CD4-positive, alpha-beta T cell treated with Interleukin-15 for 1 hour (primary cell): ENCODE measurements around the gene DLG2.

ENCODE experiments used
- DNase-seq: peaks from one replicate; pipeline ENCODE4 v3.0.0-alpha.2; 2020

DLG2 gene

DNA sequence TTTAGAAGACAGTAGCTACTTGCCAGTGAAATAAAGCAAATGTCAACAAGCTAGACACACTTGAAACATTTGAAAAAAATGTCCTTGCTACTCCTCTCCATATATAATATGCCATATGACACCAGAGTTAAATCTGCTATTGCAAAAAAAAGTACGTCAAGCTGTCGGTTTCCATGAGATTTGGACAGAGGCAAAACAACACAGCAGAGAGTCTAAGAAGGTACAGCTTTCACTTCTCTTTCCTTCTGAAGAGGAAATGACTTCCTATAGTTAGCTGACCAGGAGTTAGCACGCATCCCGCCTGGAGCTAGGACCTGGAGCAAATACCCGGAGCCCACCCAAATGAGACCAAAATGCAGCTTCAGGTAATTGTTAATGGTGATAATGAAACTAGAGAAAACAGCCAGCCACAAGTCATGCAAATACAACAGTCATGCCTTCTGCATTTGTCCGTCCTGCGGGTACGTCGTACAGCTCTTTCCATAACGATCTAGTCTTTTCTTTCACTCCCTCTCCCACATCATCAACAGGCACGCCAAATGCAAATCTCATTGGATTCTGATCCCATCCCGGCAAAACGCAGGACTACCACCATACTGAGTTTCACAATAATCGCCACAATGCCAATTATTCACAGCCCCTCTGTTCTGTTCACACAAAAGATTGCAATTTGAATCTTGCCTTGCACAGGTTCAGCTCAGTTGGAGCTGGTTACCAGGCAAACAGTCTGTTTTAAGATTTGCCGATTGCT, 1945.9 kb downstream of the DLG2 start:
- no peak for DNase-seq

DNA sequence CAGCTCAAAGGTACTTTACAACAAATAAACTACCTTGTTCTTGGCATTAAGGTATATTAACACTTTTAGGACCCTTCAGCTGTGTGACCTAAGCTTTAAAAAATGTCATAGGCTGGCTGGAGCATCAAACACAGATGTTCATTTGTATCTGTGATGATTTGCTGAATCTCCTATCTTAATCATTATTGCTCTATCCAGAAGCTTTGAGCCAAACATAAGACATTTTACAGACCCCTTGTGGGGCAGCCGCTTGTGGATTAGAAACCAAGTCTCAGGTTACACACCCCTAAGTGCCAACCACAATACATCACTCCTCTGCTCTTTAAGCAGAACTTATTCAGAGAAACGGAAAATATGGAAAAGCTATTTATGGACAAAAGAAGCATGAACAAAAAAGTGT, 1946.8 kb downstream of the DLG2 start:
- DNase-seq: no peak

DNA sequence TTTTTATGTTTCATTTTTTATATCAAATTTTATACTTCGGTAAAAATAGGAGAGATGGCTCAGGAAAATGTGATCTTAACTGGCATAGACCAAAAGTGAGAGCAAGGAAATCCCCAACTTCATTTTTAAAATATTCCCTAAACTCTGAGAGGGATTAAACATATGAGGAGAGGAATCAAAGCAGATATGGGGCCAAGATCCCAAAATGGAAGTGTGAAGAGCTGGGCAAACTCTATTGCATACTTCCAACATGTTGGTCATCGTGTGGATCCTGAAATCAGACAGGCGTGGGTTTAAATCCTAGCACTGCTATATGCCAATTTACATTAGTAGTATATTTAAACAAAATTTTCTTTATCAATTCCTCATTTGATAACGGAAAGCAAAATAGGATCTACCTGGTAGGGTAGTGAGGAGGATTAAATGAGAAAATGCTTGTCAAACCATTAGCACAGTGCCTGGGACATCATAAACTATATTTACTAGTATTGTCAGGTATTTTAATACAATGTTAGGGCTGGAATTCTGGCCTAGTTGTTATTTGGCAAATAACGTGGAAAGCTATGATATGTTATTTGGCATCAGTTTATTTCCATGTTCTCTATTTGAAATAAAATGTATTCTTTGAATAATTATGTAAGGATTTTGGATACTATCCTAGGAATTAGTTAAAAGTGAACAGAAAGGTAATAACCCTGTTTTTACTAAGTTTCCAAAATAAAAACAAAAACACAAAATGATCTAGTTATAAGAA, 1948.1 kb downstream of the DLG2 start:
- no peak for DNase-seq

DNA sequence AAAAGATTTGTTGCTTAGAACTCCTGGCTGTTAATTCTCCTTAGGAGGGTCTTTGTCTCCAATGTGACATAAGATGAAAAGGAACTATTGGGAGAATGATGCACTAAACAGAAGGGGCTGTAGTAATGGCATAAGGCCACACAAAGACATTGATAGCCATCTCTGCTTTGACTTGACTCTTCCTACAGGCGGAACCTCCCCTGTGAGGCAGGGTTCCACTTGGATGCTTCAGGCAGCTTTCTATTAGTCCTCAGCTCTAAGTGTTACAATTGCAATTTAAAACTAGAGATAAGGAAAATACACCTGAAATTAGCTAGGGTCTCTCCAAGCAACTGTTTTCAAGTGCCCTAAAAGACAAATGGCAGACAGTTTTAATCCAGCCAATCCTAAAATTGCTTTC, 1949.4 kb downstream of the DLG2 start:
- DNase-seq: no peak

DNA sequence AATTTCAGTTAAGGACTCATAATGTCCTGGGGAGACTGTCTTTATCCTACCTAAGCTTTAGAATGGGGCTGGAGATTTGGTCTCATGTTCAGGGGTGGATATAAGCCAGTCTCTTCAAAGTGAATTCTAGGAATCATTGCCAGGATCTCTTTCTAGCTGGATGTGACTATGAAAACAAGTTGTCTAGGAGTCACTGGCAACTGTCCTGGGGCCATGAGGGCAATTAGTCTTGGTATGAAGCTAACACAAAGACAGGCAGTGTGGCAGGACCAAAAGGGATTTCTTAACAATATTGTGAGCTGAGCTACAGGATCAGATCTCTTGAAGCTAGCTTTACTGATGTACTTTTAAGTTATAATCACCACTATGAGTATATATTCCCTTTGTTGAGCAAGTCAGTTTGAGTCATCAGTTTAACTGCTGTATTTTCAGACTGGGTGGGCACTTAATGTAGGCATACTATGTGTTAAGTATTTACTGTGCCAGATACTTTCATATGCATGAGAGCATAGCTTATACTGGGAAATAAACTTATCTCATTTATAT, 1951.0 kb downstream of the DLG2 start:
- DNase-seq: no peak

DNA sequence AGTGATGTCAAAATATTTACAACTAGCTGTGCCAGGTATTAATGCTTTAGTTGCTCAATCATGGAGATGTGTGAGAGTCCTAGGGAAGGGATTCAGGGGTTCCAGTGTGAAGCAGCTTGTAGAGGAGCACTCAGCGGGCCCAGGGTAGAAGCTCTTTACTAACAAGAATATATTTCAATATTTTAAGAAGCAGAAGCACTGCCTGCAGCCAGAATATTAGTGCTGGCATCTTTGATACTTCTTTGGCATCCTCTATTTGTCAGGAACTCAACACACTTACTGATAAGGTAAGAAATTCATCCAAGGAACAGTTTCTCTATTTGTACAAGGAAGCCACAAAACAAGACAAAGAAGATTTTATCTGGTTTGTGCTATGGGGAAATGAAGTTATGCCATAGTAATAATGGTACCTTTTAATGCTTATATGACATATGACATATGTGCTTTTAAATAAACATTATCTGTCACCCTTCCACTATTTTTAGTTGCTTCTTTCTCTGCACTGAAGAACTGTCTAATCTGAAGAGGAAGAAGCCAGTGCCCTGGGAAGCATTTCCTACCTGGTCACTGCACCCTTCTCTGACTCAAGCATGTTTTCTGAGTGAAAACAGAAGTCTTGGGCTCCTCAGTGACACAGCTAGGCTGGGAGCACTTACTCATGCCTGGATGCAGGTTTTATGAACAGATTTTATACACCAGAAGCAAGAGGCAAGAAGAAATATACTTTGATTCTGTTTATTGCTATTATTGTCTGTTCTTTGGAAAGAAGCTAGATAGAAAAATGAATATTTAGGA, 1952.8 kb downstream of the DLG2 start:
- no peak for DNase-seq

DNA sequence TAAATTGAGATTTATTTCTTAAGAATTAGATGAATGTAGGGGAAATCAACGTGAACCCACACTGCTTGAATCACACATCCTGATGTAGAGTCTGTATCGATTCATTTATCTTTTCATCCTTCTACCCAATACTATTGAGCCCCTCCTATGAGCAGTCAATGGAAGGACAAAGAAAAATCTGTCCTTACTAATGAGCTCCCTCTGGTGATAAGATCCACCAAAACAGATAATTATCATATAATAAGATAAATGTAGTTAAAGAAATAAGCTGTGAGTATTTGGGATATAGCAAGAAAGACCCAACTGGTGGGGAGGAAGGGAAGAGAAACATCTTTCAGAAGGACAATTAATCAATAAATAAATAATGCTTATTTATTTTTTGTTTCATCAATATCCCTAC, 1955.9 kb downstream of the DLG2 start:
- DNase-seq: no peak

DNA sequence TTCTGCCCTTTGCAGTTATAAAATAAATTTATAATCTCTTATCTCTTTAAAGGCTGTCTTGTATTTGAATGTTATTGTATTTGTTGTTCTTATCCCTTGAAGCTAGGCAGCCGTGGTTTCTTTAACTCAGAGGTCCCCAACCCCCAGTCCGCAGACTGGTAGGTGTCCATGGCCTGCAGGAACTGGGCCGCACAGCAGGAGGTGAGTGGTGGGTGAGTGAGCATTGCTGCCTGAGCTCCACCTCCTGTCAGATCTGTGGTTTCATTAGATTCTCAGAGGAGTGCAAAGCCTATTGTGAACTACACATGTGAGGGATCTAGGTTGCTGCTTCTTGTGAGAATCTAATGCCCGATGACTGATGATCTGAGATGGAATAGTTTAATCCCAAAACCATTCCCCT, 1961.0 kb downstream of the DLG2 start:
- no peak for DNase-seq

DNA sequence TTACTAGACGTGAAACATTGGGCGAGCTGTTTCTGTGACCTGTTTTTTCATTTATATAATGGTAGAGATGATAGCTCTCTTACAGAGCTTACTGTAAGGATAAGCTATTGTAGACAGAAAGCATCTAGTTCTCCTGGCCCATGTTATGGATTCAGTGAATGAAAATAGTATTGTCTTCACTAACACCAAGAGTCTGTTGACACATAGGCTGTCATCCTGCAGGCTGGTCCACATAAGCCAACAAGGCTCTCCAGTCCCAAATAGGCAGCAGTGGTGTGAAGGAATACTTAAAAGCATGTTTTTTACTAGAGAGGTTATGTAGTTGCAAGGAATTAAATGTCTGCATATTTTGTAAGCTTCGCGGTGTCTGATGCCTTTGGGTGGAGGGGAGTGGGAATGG, 1963.2 kb downstream of the DLG2 start:
- DNase-seq: no peak

DNA sequence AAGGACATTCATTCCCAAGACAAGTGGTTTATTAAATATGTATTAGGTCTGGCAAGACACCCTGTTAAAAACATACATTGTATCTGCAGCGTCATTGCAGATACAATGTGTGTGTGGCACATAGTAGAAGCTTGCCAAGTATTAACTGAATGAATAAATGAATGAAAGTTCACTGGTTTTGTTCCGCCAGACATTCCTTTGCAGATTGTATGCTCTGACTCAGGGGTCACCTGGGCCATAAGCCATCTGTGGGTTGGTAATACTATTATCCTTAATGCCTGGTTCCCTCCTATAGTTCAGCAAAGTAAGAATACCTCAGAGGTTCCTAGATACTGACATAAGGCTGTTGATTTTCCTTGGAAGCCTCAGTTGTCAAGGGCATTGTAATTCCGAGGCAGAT, 1963.7 kb downstream of the DLG2 start:
- no peak for DNase-seq

DNA sequence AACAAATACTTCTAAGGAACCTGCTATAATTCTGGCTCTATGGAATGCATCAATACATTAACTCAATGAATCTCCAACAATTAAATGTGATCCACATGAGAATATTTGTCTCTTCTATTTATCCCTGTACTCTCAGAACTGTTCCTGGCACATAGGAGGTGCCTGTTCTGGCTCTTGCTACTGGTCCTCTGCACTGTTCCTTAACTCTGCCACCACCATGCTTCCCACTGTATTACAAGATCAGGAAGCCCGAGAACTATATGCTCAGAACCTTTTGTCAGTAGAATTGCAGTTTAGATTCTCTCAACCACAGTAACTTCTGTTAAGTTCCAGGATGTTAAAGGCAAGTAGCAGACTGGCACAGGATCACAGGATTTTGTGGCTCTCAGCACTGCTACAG, 1964.7 kb downstream of the DLG2 start:
- DNase-seq: no peak

DNA sequence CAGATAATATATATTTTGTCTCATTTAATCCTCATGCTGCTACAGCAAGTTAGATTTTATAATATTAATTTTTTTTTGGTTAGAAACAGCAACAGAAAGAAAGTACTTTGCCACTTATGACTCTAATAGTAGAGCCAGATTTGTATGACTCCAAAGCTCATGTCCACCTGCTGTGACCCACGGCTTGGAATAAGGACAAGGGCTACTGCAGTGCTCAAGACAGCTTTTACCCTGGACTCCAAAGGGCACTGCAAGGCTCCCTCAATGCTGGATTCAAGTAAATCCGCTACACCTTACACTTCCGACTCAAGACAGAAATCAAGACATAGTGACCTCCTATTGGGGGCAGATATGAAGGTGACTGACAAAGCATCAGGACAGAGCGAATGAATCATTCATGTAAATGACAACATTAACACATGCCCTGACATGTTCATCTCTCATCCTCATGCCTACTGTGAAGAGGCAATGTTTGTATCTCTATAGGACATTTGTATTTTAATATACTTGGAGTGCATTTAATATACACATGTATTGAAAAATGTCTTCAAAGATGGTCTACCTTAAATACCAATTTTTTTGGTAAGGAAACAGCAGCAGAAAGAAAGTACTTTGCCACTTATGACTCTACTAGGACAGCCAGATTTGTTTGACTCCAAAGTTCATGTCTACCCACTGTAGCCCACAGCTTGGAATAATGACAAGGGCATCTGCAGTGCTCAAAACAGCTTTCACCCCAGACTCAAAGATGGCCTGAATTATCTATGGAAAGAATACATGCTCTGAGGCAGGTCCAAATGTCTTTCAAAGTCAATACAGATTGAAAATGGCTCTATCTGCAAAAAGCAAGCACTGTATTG, 1965.4 kb downstream of the DLG2 start:
- DNase-seq: no peak

DNA sequence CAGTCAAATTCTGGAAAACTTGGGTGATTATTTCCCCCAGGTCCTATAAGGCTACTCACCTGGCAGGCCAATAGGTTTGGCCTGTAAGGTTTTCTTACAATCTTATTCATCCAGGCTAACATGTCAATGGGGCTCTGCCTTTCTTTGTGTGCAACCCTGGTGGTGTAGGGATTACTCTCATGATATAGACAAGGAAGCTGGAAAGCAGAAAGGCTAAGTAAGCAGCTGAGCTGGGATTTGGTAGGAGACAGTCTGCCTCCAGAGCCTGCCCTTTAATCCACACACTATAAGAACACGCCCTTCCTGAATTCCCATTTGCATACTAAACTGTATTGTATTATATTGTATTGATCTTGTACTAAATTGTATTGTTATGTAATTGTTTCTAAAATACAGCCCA, 1967.7 kb downstream of the DLG2 start:
- DNase-seq: no peak

DNA sequence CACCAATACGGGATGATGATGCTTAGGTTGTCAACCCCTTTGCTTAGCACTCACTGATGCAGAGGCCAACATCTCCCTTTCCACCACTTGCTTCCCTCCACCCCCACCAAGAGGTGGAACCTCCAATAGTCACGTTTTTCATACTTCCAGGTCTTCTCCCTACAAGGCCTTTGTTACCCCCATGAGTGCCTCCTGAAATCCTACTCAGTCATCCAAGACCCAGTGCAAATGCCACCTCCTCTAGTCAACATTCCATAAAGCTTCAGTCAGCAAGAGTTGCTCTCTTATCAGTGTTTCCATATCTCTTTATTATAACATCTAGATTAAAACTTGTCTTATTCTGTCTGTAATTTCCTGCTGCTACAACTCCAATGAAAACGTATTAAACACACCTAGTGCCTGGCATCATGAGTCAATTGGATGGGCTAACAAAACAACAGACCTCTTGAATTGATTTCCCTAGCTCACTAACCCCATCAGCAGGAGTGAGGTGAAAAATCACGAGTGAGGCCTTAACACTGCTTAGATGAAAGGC, 1970.3 kb downstream of the DLG2 start:
- no peak for DNase-seq

DNA sequence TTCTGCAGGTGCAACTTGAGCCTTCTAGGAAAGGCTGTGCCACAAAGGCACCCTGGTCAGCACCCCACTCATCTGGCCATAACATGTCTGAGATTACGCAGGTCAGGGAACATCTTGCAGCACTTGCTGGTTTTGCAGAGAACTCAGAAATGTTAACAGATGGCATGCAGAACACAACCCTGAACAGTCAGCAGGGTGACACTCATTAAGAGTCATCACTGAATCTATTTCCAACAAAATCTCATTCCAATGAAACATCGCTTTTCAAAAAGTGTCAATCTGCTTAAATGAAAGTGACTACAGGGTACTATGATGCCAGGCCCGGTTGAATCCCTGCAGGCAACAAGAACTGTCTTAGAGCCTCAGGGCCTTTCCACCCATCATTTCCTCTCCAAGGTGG, 1971.2 kb downstream of the DLG2 start:
- DNase-seq: no peak

DNA sequence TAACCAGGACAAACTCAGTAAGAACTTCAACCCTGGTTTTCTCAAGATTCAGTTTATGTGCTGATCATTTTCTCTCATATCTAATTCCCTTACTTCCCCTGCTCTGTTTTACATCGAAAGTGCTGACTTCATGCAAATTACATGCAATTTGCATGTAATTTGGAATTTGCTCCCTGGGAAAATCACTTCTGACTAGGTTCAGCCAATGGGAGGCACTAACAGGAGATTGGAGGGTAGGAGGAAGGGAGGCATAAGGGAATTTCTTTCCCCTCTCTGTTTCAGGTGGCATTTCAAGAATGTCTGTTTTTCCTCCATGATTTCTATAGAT, 1977.7 kb downstream of the DLG2 start:
- no peak for DNase-seq

DNA sequence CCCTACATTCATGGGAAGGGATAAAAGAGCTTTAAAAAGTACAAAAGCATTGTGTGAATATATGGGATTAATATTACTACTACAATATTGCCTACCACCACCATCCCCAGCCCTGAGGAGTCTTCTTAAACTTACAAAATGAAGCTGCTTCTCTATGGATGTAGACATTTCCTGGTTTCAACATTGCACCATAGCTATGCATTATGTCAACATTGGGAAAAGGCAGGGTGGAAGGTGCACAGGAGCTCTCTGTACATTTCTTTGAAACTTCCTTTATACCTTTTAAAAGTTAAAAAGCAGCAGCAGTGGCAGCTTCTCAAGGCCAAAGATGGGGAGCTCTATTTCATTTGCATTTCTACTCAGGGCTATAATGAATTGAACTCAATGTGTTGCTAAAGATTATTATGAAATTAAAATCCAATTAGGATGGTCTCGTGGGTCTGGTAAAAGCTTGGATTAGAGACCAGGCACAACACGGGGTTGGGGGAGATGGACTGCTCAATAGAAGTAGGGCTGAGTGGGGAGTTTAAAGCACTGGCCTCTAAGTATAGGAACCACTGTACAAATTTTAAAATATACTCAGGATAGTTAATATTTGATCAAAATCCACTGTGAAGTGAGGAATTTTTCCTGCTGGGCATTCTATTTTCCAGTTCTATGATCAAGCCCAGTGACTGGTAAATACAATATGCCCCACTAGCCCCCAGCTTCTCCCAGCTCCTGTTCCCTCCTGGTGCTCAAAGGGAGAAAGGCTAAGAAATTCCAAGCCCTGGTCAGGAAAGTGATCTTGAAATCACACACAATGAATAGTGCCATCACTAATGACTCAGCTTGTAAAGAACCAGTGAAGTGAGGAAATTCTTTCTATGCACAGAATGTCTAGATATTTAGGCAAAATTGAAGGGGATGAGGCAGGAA, 1978.3 kb downstream of the DLG2 start:
- DNase-seq: no peak

DNA sequence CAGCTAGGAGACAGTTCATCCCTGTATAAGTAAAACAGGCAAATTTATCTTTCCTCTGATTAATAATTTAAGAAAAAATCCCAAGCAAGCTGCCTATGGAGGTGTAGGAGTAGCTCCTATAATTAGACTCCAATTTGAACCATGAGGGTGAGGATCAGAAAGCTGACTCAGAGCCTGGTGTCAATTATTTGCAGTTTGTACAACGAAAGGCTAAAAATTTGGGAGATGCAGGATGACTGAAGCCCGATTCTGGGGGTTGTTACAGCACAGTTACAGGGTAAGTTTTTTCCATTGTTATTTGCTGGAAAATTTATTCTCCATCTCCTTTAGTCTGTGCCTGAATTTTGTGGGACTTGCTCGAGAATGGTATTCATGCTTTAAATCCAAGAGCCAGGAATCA, 1981.6 kb downstream of the DLG2 start:
- no peak for DNase-seq

DNA sequence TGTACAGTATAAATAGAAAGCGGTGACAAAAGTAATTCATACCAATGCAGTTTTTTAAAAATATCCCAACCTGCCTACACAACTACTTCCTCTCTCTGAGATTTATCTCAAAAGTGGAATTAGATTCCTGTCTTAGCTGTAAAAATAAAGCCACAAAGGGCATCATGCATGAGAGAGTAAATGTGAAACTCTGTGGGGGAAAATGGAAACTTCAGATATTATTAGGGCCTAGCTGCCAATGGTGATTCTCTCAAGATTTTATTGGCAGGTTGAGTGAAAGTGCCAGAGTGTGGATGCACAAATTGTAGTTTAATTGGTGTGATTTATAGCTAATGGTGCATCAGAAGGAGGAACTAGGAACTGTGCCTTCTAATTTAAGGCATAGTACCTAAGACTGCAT, 1984.0 kb downstream of the DLG2 start:
- no peak for DNase-seq

DNA sequence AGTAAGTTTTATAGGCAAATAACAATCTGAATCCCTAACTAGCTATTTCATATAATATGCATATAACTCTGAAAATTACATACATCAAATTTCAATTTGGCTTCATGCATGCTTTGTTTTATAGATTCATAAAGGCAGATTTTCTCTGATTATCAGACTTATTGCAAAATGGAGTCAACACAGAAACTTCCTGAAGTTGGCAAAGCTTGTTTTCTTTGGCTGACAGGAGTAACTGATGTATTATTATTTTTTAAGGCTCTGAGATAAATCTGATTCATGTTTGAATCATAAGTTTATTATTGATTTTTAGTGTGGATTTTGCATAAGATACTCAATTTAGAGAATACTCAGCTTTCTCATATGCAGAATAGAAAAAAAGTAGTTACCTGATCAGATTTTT, 1984.6 kb downstream of the DLG2 start:
- DNase-seq: no peak

DNA sequence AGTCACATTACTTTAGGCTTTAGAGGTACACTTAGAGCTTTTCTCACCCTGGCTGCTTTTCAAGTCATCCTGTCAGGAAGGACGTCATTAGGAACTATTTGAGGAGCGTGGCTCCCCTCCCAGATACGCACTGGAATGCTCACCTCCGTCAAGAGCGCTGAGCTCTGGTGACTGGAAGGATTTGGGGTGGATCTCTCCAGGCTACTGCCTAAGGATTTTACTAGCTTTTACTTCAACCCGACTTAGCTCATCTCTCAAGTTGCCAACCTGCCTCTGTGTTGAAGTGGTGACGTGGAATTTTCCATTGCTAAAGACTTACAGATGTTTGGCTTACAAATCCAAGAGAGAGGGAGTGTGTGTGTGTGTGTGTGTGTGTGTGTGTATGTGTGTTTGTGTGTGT, 1985.6 kb downstream of the DLG2 start:
- DNase-seq: no peak
